ENCODE data around the gene BOLL. TPM values are rescaled to one million over a fixed set of nuclear protein-coding genes. Genes with fewer than 3 reads are reported as not detected.

Gene BOLL
- total RNA-seq, 1 donor from 2014 or later = 0.22 TPM

- TF ChIP-seq, protein P1, sequence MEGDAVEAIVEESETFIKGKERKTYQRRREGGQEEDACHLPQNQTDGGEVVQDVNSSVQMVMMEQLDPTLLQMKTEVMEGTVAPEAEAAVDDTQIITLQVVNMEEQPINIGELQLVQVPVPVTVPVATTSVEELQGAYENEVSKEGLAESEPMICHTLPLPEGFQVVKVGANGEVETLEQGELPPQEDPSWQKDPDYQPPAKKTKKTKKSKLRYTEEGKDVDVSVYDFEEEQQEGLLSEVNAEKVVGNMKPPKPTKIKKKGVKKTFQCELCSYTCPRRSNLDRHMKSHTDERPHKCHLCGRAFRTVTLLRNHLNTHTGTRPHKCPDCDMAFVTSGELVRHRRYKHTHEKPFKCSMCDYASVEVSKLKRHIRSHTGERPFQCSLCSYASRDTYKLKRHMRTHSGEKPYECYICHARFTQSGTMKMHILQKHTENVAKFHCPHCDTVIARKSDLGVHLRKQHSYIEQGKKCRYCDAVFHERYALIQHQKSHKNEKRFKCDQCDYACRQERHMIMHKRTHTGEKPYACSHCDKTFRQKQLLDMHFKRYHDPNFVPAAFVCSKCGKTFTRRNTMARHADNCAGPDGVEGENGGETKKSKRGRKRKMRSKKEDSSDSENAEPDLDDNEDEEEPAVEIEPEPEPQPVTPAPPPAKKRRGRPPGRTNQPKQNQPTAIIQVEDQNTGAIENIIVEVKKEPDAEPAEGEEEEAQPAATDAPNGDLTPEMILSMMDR (IDR thresholded peaks at IDR 0.05; ENCODE audit: unreplicated experiment) = no peak
- Mint-ChIP-seq H3K27me3 (no peaks in the 10 kb centered on the region), H3K9me3 (ENCODE audit: low read depth) (no peaks in the 10 kb centered on the region), H3K4me1 (ENCODE audit: low read depth) (no peaks in the 10 kb centered on the region), H3K27ac (no peak overlapping the region), H3K4me3 (ENCODE audit: low read depth) (no peak overlapping the region), H3K36me3 (ENCODE audit: insufficient read depth) (peaks cover 13% of the 10 kb centered on the region)
- DNase-seq (ENCODE audit: low spot score, unreplicated experiment) = no peak
Observed at GRCh38 chr2:197821550-197822289, 36.6 kb upstream of the BOLL start.

DNA sequence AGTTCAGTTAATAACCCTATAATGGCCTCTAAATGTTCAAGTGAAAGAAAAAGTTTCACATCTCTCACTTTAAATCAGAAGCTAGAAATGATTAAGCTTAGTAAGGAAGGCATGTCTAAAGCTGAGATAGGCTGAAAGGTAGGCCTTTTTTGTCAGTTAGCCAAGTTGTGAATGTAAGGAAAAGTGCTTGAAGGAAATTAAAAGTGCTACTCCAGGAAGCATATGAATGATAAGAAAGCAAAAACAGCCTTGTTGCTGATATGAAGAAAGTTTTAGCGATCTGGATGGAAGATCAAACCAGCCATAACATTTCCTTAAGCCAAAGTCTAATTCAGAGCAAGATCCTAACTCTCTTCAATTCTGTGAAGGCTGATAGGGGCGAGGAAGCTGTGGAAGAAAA lies 29.4 kb upstream of the BOLL start:
- peaks cover 19% of the 10 kb centered on the region for H3K36me3 Mint-ChIP-seq (ENCODE audit: insufficient read depth)
- TF ChIP-seq, protein P1 (IDR thresholded peaks at IDR 0.05; ENCODE audit: unreplicated experiment) = no peak
- H3K9me3 Mint-ChIP-seq (ENCODE audit: low read depth) = peaks cover 8% of the 10 kb centered on the region
- peaks cover 16% of the 10 kb centered on the region for H3K4me1 Mint-ChIP-seq (ENCODE audit: low read depth)
- DNase-seq (ENCODE audit: low spot score, unreplicated experiment) = no peak
- H3K27me3 Mint-ChIP-seq = no peaks in the 10 kb centered on the region
- H3K27ac Mint-ChIP-seq = no peak overlapping the region
- H3K4me3 Mint-ChIP-seq (ENCODE audit: low read depth) = no peak overlapping the region

DNA sequence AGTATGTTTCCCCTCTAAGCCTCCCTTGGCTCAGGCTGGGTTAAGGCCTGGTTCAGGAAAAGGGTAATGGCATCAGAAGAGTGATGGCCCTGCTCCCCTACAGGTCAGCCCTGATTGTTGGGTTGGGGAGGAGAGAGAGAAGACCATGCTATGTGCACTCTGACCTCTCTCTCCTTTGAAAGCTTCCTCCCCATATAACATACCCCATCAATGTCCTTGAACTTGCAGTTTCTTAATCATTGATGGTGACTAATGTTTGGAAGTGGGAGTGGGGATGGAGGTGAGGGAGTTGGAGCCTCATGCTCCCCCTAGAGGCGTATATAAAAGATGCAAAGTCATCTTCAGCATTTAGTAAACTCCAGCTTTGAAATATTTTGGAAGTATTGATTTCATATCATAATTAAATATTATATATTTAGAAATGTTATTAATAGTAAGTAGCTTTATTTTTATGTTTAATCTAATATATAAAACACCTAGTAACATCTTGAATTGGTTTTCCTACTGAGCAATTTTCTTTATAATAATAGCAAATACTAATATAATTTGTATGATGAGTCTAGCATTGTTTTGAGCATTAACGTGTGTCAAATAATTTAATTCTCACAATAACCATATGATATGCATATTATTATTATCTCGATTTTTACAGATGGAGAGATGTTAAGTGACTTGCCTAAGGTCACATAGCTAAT lies 28.1 kb upstream of the BOLL start:
- TF ChIP-seq, protein P1 (IDR thresholded peaks at IDR 0.05; ENCODE audit: unreplicated experiment) = peak; percentile 63
- H3K4me1 Mint-ChIP-seq (ENCODE audit: low read depth) = peaks cover 26% of the 10 kb centered on the region
- H3K27me3 Mint-ChIP-seq = no peaks in the 10 kb centered on the region
- H3K4me3 Mint-ChIP-seq (ENCODE audit: low read depth) = no peak overlapping the region
- DNase-seq (ENCODE audit: low spot score, unreplicated experiment) = no peak
- H3K36me3 Mint-ChIP-seq (ENCODE audit: insufficient read depth) = peaks cover 17% of the 10 kb centered on the region
- peaks cover 8% of the 10 kb centered on the region for H3K9me3 Mint-ChIP-seq (ENCODE audit: low read depth)
- H3K27ac Mint-ChIP-seq = no peak overlapping the region

GRCh38 chr2:197810491-197810890 lies 25.4 kb upstream of the BOLL start:
- no peak for DNase-seq (ENCODE audit: low spot score, unreplicated experiment)
- Mint-ChIP-seq H3K9me3 (ENCODE audit: low read depth) (peaks cover 8% of the 10 kb centered on the region), H3K4me1 (ENCODE audit: low read depth) (peaks cover 35% of the 10 kb centered on the region), H3K27ac (peak overlapping the region; percentile 70), H3K27me3 (no peaks in the 10 kb centered on the region), H3K4me3 (ENCODE audit: low read depth) (peak overlapping the region; percentile 28), H3K36me3 (ENCODE audit: insufficient read depth) (peaks cover 14% of the 10 kb centered on the region)
- TF ChIP-seq, protein P1 (IDR thresholded peaks at IDR 0.05; ENCODE audit: unreplicated experiment) = no peak

GRCh38 chr2:197810016-197810415 lies 24.9 kb upstream of the BOLL start:
- Mint-ChIP-seq H3K27ac (no peak overlapping the region), H3K4me3 (ENCODE audit: low read depth) (no peak overlapping the region), H3K36me3 (ENCODE audit: insufficient read depth) (peaks cover 13% of the 10 kb centered on the region), H3K27me3 (no peaks in the 10 kb centered on the region), H3K9me3 (ENCODE audit: low read depth) (peaks cover 8% of the 10 kb centered on the region), H3K4me1 (ENCODE audit: low read depth) (peaks cover 35% of the 10 kb centered on the region)
- TF ChIP-seq, protein P1 (IDR thresholded peaks at IDR 0.05; ENCODE audit: unreplicated experiment) = no peak
- no peak for DNase-seq (ENCODE audit: low spot score, unreplicated experiment)
